Measurements from ENCODE around the gene SNAPC5. TPM values are rescaled to one million over a fixed set of nuclear protein-coding genes. Genes with fewer than 3 reads are reported as not detected.

The SNAPC5 gene
- total and polyA plus RNA-seq, 2 of the 13 experiments (the other 11 are each of a cell fraction or from before 2014, with no cell fraction given), result 14.8 to 36.2 TPM

GRCh38 chr15:66504563-66505429 lies 7.2 kb upstream of the SNAPC5 start, which contains the start of the genes RPL4 and ZWILCH (continued):
- TF ChIP-seq ZFAT (CRISPR knock-in tag; conservative IDR thresholded peaks at IDR 0.05) (no peak), ZNF737 (CRISPR knock-in tag; IDR thresholded peaks at IDR 0.05; ENCODE audit: borderline replicate concordance) (peak; percentile 95; the same call in 1 of the 2 replicates), ATM (IDR thresholded peaks at IDR 0.05; ENCODE audit: borderline replicate concordance) (no peak), PLSCR1 (CRISPR knock-in tag; IDR thresholded peaks at IDR 0.05; ENCODE audit: borderline replicate concordance) (no peak), KAT2B (IDR thresholded peaks at IDR 0.05; ENCODE audit: borderline replicate concordance, low read depth, low read length) (no peak), MBD4 (IDR thresholded peaks at IDR 0.05; ENCODE audit: borderline replicate concordance, low read length) (no peak; the same call in 1 of the 2 replicates), NRL (CRISPR knock-in tag; IDR thresholded peaks at IDR 0.05; ENCODE audit: borderline replicate concordance) (no peak), TRAFD1 (CRISPR knock-in tag; IDR thresholded peaks at IDR 0.05; ENCODE audit: borderline replicate concordance) (no peak), CREB3 (CRISPR knock-in tag; IDR thresholded peaks at IDR 0.05) (0 out of 2 replicates have a peak, but pooled peaks have one; percentile 36), ZNF34 (CRISPR knock-in tag; IDR thresholded peaks at IDR 0.05; ENCODE audit: borderline replicate concordance) (no peak), ETS1 (CRISPR knock-in tag; IDR thresholded peaks at IDR 0.05) (no peak), TOE1 (CRISPR knock-in tag; IDR thresholded peaks at IDR 0.05) (no peak), HINFP (CRISPR knock-in tag; IDR thresholded peaks at IDR 0.05; ENCODE audit: low read depth) (no peak), ZNF17 (CRISPR knock-in tag; IDR thresholded peaks at IDR 0.05) (peak; percentile 61; the same call in 1 of the 2 replicates), ZNF687 (CRISPR knock-in tag; IDR thresholded peaks at IDR 0.05) (peak; percentile 57)

Measured in HepG2 (cell line).